NCI-H1417 treated with DMSO at 0.1 percent for 48 hours (cell line): ENCODE measurements around the gene CDH13.

Experiments
- DNase-seq: peaks from one replicate; lab custom pipeline; 2025; lab: John Stamatoyannopoulos, UW

CDH13 gene

GRCh38 chr16:83355570-83356218, 728.9 kb downstream of the CDH13 start:
- no peak for DNase-seq

DNA sequence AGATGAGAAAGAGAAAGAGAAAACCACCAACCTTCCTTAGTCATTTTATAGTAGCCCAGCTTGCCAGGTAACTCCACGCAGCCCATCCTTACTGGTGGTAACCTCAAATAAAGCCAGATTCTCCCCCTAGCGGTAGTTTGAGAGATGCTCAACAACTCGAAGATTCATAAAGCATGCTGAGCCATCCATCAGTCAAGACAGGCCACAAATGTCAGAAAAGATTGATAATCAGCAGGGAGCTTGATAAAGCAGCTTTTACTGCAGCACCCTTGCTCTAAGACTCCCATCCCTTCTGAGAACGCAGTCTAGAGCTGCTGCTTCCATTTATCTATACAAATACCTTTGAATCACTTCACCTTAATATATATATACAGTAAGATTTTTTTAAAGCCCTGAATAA, 729.5 kb downstream of the CDH13 start:
- DNase-seq = peak; percentile 31

- no peak for DNase-seq
Measured at GRCh38 chr16:83356986-83357385, 730.2 kb downstream of the CDH13 start.

GRCh38 chr16:83363521-83363920, 736.8 kb downstream of the CDH13 start:
- DNase-seq = no peak

DNA sequence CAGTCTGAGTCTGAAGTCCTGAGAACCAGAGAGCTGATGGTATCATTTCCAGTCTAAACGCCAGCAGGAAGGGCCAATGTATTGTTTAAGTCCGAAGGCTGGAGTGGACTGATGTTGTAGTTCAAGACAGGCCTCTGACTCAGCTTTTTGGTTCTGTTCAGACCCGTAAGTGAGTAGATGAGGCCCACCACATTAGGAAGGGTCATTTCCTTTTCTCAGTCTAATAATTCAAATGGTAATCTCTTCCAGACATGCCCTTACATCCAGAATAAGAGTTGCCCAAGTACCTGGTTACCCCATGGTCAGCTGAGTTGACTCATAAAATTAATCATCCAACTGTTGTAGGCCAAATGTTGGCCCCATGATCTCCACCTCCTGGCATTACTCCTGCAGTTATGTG, 738.4 kb downstream of the CDH13 start:
- no peak for DNase-seq

- DNase-seq = no peak
Measured at GRCh38 chr16:83366228-83366627, 739.5 kb downstream of the CDH13 start.

DNA sequence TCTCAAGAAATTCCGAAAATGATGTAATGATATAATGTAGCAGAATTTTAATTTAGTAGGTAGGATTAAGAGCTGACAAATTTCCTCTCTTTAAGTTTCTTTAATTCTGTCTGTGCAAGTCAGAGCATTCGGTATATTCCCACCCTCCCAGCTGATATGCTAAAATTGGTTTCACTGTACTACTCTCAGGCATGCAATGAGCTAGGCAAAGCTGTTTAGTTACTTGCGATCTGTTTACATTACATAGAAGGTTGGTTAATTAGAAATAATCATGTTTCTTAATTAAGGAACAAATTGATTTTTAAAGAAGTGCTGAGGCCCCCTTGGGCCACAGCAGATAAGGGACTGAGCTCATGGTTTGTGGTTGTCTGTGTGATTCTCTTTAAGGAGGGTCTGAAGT, 748.2 kb downstream of the CDH13 start:
- no peak for DNase-seq

DNA sequence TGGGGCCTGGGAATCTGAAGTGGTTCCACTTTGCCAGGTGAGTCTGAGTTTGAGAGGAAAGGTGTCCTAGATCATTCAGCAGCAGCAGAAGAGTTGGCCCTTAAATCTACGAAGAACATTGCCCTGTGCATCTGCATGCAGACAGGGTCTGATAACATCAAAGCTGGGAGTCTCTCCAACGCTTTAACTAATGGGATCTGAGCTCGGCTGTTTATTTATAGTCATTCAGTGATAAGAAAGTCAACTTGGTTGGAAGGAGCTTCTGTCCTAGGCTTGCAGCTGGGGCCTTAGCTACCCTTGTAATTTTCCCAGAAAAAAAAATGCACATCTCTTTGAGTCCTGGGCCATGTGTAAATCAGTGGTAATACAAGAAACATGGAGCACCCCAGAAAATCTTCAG, 763.0 kb downstream of the CDH13 start:
- DNase-seq = no peak

- DNase-seq = no peak
Measured at GRCh38 chr16:83390759-83391158, 764.0 kb downstream of the CDH13 start.

DNA sequence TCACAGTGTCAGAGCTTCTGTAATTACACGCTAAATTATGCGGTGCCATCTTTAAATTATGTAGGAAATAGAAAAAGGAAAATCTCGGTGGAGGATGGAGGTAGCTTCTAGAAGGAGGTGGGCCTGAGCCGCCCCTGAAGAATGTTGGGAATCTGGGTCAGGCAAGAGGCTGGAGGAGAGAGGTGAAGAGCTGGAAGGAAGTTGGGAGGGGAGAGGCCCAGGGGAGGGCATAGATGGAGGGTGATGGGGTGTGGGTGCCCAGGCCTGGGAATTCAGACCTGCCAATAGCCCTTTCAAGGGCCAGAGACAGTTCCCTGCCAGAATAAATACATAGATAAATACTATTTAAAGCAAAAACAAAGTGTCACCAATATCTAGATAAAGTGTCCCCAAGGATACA, 766.0 kb downstream of the CDH13 start:
- no peak for DNase-seq

- no peak for DNase-seq
Measured at GRCh38 chr16:83393196-83393981, 766.6 kb downstream of the CDH13 start.

- no peak for DNase-seq
Measured at GRCh38 chr16:83397601-83398291, 771.0 kb downstream of the CDH13 start.

DNA sequence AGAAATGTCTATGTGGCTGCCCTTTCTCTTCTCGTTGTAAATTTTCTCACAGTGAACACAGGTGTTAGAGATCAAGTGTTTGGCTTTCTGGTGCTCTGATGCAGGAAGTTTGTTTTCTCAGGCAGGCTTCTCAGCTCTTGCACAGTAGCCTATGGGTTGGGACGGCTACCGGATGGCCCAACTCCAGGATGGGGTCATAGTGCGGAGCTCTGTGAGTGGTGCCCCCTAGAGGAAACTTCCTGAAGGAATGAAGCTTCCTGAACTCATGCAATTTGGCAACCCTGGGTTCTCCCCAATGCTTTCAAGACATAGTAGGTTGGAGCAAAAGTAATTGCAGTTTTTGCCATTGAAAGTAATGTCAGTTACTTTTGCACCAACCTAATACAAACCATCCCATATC, 773.5 kb downstream of the CDH13 start:
- no peak for DNase-seq

GRCh38 chr16:83402160-83402814, 775.5 kb downstream of the CDH13 start:
- DNase-seq = no peak

GRCh38 chr16:83402967-83403366, 776.2 kb downstream of the CDH13 start:
- DNase-seq = no peak

- DNase-seq = no peak
Measured at GRCh38 chr16:83403761-83404160, 777.0 kb downstream of the CDH13 start.

GRCh38 chr16:83404261-83404660, 777.5 kb downstream of the CDH13 start:
- DNase-seq = no peak

- DNase-seq = no peak
Measured at GRCh38 chr16:83407928-83408327, 781.2 kb downstream of the CDH13 start.

- DNase-seq = no peak
Measured at GRCh38 chr16:83409347-83409746, 782.6 kb downstream of the CDH13 start.

- DNase-seq = no peak
Measured at GRCh38 chr16:83418565-83418964, 791.8 kb downstream of the CDH13 start.

DNA sequence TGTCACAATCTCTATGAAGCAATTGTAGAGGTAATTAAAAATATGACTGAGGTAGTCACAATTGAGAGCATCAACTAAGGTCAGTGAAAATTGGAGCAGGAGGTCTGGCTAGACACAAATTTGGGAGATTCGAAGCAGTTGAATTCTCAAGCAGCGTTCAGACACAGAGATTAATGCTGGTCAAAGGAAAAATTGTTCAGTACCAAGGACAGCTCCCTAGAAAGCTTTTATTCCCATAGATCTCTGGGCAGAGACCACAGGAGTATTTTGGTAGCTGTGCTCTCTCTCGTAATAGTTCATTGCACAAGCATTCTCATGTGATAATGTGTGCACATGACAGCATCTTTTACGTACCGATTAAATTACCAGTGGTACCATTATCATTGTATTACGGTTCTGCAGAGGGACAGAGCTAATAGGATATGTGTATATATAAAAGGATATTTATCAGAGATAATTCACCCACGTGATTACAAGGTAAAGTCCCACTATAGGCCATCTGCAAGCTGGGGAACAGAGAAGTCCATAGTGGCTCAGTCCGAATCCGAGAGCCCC, 793.5 kb downstream of the CDH13 start:
- DNase-seq = no peak

GRCh38 chr16:83433201-83433600, 806.4 kb downstream of the CDH13 start:
- no peak for DNase-seq
